Ramos (cell line): ENCODE data around the gene CDR2.
"Not testable (repeated sequence)": the region's sequence is repeated elsewhere in the genome, so short reads cannot be mapped to it uniquely, and the experiment has no call there.

Experiments used
- in situ Hi-C: fragments of 300-500 bp; cut with MboI; formaldehyde crosslinking; loops from one replicate; pipeline ENCODE4 v1.14.3; 2022; ENCODE audit warnings: low sequenced_read_pairs; ENCODE audit not compliant: unreplicated experiment

The CDR2 gene

DNA sequence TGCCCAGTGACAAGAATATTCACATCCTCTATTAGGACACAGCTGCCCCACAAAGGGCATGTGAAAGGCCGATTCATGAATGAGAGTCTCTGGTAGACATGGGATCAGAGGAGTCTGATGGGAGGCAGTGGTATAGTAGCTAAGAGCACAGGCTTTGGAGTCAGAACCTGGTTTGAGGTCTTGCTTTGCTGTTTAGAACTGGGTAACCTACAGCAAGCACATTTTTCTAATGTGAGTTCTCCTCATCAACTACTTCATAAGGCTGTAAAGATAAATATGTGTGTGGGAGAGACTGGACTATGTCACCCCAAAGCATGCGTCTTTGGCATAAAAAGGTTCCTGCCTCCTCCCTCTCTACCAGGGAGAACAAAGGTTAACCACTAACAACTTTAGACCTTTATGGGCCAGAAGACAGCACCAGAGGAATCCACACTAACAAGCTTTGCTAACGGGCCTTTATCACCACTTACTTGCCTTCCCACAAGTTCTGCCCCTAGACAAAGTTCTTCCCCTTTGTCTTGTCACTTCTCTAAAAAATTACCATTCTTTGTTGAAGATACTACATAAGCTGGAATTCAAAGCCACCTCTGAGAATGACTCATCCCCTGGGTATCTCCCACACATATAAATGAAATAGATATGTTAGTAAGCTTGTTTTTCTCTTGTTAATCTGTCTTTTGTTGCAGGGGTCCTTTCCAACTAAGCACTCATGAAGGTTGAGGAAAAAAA lies 21.1 kb downstream of the CDR2 start:
- in situ Hi-C loops, result no loop called here

DNA sequence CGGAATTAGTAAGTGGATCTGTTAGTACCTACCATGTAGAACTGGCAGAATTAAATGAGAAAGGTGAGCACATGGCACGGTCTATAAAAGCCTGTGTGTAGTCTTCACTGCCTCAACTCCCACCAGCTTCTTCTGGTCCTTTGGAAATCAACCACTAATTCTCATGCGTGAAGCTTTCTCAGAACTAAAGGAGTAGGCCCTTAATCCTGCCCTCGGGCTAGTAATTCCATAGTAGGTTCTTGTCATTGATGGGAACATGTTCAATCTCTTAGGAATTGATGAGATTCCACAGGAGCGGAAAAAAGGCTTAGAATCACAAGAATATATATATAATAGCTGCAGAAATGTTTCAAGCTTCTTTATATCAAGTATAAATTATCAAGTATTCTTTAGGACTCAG lies 21.7 kb downstream of the CDR2 start:
- in situ Hi-C loops, result no loop called here

DNA sequence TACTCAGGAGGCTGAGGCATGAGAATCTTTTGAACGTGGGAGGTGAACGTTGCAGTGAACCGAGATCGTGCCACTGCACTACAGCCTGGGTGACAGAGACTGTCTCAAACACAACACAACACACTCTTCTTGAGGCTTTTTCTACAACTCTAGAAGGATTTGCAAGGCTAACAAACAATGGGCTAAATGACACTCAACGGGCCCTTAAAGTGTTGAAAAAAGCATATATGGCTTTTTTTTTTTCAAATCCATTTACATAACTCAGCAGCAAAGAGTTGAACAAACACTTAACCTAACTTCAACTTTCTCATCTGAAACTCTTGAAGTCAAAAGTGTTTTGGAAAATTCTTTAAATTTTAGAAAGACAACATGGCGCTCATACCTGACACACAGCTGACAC lies 22.3 kb downstream of the CDR2 start:
- in situ Hi-C loops, result no loop called here

DNA sequence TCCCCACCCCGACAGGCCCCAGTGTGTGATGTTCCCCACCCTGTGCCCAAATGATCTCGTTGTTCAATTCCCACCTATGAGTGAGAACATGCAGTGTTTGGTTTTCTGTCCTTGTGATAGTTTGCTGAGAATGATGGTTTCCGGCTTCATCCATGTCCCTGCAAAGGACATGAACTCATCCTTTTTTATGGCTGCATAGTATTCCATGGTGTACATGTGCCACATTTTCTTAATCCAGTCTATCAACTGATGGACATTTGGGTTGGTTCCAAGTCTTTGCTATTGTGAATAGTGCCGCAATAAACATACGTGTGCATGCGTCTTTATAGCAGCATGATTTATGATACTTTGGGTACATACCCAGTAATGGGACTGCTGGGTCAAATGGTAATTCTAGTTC lies 23.4 kb downstream of the CDR2 start:
- in situ Hi-C loops, result not testable (repeated sequence)

DNA sequence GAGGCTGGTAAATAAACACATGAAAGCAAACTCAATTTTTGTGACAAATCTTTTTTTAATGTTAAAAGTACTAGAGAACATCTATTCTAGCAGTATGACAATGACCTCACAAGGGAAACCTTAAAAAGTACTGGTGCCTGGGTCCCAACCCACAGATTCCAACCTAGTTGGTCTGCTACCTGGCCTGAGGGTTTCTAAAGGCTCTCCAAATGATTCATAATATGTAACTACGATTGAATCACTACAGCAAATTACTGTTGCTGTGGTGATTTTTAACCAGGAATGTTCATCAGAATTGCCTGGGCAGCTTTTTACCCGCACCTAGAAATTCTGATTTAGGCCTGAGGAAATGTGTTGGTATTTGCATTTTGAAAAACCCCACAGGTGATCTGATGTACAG lies 26.1 kb downstream of the CDR2 start:
- in situ Hi-C loops, result loop anchor here (25.0 kb wide), 1 partner anchor 1186 kb away; the partner anchor contains the start of genes DNAH3 and LDAF1

DNA sequence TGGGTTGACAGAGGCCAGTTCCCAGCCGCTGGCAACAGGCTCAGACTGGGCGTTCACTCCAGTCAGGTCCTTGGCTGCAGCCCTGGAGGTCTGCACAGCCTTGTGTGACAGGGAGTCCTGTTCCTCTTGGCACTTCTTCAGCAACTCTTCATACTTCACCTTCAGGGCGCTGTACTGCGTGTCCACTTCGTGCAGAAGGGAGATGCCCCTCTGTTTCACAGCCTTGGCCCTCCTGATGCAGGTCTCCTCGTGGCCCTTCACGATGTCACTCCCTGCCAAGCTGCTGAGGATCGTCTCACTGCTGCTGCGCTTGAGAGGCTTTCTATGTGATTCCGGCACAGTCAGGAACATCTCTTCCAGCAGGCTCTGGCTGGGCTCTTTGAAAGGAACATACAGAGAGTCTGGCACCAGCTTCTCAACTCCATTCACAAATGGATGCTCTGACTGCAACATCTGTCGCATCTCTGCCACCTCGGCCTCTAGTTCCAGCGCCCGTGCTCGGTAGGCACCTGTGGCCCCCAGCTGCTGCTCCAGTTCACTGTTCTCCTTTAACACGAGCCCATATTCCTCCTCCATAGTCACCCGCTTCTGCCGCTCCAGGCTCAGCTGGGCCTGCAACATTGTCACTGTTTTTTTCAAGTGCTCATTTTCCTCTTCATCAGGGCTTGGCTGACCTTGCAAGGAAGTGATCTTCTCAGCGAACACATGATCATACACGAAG lies 27.2 kb downstream of the CDR2 start:
- in situ Hi-C loops, result loop anchor here (25.0 kb wide), 1 partner anchor 1185 kb away; the partner anchor contains the start of genes DNAH3 and LDAF1

DNA sequence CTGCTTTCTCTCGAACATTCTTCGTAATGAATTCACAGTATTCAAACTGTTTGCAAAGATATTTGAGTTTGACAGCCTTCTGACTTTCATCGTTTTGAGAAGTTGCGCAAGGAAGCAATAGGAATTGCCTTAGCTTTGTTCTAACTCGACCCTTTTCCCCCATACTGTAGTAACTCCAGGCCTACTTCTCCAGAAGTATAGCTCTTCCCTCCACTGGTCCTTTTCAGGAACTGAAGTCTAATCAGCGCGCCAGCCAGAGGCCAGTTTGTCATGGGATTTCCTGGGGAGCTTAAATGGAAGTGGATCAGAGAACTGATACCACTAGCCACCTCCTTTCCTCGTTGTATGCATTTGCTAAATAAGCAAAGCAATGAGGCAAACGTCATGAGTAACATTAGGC lies 27.9 kb downstream of the CDR2 start:
- in situ Hi-C loops, result loop anchor here (25.0 kb wide), 1 partner anchor 1184 kb away; the partner anchor contains the start of genes DNAH3 and LDAF1

DNA sequence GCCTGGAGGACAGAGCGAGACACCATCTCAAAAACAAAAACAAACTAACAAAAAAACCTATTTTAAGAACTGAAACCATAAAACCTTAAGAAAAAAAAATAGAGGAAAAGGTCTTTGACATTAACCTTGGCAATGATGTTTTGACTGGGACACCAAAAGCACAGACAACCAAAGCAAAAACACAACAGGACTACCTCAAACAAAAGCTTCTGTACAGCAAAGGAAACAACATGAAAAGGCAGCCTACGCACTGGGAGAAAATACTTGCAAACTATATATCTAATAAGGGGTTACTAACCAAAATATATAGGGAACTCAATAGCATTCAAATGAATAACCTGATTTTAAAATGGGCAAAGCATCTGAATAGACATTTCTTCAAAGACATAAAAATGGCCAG lies 32.3 kb downstream of the CDR2 start:
- in situ Hi-C loops, result loop anchor here (25.0 kb wide), 1 partner anchor 1180 kb away; the partner anchor contains the start of genes DNAH3 and LDAF1

DNA sequence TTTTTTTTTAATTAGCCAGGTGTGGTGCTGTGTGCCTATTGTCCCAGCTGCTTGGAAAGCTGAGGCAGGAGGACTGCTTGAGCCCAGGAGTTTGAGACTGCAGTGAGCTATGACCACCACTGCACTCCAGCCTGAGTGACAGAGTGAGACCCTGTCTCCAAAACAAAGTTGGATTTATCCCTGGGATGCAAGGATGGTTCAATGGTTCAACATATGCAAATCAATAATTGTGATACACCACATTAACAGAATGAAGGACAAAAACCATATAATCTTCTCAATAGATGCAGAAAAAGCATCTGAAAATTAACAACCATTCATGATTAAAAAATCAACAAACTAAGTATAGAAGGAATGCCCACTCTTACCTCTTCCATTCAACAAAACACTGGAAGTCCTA lies 33.5 kb downstream of the CDR2 start:
- in situ Hi-C loops, result loop anchor here (25.0 kb wide), 1 partner anchor 1179 kb away; the partner anchor contains the start of genes DNAH3 and LDAF1

DNA sequence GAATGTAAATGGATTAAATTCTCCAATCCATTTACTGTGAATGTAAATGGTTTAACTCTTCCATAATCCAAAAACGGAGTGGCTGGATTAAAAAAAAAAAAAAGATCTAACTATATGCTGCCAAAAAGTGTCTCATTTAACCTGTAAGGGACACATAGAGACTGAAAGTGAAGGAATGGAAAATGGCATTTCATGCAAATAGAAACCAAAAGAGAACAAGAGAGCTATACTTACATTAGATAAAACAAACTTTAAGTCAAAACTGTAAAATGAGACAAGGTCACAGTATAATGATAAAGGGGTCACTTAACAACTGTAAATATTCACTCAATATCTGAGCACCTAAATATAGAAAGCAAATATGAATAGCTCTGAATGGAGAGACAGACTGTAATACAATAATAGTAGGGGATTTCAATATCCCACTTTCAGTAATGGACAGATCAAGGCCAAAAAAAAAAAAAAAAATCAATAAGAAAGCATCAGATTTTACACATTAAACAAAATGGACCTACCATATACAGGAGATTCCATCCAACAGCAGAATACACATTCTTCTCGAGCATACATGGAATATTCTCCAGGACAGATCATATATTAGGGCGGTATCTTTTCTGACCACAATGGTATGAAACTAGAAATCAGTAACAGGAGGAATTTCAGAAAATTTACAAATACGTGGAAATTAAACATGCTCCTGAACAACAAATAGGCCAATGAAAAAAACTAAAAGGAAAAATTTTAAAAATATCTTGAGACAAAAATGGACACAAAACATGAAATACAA lies 36.4 kb downstream of the CDR2 start:
- in situ Hi-C loops, result loop anchor here (25.0 kb wide), 1 partner anchor 1176 kb away; the partner anchor contains the start of genes DNAH3 and LDAF1

DNA sequence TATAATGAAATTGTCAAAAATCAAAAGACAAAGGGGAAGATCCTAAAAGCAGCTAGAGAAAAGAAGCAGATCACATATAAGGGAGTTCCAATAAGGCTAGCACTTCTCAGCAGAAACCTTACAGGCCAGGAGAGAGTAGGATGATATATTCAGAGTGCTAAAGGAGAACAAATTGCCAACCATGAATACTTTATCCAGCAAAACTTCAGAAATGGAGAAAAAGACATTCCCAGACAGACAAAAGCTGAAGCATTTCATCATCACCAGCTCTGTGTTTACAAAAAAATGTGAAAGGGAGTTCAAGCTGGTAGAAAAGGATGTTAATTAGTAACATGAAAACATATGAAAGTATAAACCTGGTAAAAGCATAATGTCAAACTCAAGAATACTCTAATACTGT lies 37.4 kb downstream of the CDR2 start:
- in situ Hi-C loops, result loop anchor here (25.0 kb wide), 1 partner anchor 1175 kb away; the partner anchor contains the start of genes DNAH3 and LDAF1

DNA sequence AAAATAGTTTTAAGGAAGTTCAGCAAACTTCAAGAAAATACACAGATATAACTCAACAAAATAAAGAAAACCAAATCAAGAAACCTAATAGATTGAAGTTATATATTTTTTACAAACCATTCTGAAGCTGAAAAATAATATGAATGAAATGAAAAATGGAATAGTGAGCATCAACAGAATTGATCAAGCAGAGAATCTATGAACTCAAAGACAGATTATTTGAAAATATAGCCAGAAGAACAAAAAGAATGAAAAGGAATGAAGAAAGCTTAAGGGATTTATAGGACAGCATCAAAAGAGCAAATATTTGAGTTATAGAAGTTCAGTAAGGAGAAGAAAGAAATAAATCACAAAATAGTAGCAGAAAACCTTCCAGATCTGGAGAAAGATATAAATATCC lies 37.8 kb downstream of the CDR2 start:
- in situ Hi-C loops, result loop anchor here (25.0 kb wide), 1 partner anchor 1174 kb away; the partner anchor contains the start of genes DNAH3 and LDAF1

DNA sequence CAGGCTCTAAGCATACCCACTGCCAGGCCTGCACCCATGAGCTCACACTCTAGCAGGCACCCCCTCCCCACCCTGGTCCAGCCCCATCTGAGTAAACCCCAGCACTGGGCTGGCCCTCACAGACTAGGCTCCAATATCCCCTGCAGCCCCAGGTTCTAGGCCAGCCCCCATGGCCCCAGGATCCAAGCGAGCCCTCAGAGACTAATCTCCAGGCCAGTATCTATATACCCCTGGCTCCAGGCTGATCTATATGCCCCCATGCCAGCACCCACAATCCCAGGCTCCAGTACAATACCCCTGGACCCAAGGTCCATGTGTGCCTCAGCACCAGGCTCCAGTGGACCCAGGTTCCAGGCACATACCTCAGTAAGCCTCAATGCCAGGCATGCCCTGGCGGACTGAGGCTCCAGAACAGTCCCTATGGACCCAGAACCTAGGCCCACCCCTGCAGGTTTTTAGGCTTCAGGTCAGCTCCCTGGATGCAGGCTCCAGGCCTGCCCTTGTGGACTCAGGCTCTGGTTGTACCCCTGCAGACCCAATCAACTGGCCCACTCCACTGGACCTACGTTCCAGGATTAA lies 38.7 kb downstream of the CDR2 start:
- in situ Hi-C loops, result loop anchor here (25.0 kb wide), 1 partner anchor 1173 kb away; the partner anchor contains the start of genes DNAH3 and LDAF1

DNA sequence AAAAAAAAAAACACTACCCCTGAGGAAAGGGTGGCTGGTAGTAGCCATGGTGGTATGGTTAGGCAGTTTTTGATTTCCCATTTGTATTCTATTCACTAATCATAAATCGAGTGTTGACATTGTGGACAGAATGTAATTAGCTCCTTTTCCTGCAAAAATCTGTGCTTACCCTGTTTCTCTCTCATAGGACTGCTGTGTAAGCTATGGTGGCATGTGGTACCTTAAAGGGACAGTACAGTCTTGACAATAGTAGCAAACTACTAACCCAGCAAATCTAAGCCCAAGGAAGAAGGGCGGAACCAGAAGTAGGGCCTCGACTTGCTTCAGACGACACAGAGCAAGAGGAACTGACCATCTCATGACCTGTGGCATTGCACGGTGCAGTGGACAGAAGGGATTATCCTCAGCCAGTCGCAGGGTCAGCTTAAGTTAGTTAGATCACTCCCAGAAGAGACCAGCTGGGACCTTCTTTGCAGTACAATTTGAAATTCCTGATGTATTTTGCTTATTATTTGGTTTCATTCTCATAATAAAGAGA lies 40.9 kb downstream of the CDR2 start:
- in situ Hi-C loops, result loop anchor here (25.0 kb wide), 1 partner anchor 1171 kb away; the partner anchor contains the start of genes DNAH3 and LDAF1

DNA sequence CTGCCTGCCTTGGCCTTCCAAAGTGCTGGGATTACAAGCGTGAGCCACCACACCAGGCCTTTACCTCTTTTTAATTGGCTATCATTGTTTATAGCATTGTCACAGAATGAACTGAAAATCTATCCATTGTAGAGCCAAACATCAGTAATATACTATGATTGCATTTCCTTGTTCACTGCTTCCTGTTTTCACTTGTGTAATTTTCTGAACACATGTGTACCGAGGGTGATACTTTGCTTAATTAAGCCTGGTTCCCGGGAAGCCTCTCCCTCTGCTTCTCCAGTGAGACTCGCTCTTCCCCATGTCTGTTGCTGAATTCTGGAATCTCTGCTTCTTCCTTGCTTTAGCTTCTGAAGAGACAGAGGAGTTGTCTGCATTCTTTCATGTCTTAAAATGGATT lies 44.1 kb downstream of the CDR2 start:
- in situ Hi-C loops, result loop anchor here (25.0 kb wide), 1 partner anchor 1168 kb away; the partner anchor contains the start of genes DNAH3 and LDAF1

DNA sequence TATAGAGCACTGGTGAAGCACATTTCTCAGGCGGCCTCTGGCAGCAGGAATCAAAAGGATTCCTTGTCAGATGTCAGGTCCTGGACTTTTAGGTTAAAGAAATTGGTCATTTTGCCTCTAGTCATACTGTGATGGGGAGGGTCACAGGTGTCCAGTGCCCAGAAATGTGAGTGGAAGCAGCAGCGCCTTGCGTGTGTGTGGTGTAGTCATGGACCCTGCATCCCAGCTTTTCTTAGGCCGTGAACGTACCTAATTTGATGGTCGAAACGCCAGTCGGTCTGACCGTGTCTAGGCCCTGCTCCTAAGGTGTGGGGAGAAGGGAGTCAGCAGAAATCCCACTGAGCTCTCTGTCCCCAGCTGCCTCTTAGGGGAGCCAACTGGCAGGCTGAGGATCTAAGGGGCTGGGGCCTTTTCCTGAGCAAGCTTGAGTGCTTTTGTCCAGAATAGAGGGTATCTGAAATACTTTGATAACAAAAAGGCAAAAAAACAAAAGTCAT lies 45.2 kb downstream of the CDR2 start:
- in situ Hi-C loops, result loop anchor here (25.0 kb wide), 1 partner anchor 1167 kb away; the partner anchor contains the start of genes DNAH3 and LDAF1

DNA sequence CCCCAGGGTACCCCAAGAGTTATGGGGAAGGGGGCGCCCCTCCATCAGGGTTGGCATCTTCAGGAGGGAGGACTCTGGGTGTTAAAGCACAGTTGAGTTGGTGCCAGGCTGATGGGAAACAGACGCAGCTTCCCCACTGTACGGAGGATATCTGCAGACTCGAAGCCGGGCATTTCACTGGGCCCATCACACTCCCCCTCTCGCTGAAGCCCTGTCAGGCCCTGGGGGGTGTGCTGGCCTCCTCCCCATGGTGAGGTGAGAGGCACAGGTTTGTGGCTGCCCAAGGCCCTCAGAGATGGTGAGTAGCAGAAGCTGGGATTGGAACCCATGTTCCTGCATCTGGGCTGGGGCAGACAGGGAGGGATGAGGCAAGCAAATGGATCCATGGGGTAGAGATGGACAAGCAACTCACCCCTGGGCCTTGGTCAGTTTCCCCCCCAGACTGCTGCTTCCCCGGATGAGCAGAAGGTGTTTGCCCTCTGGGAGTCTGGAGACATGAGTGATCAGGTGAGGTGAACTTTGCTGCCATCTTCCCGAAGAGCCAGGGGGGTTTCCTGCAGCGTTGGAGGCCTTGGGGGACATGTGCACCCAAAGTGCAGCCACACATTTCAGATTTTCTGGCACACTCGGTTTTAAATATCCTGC lies 46.2 kb downstream of the CDR2 start:
- in situ Hi-C loops, result loop anchor here (25.0 kb wide), 1 partner anchor 1166 kb away; the partner anchor contains the start of genes DNAH3 and LDAF1

DNA sequence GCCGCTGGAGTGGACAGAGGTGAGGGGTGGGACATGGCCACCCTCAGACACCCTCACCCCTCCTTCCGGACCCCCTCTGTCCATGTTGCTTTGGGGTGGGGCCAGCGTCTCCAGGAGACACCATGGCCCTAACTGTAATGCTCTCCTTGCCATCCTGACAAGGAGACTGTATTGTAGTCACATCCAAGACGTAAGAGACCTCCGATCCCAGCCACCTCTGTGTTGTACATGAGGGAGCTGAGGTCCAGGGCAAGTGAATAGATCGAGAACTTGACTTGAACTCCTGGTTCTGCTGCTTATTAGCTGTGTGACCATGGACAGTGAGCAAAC lies 47.0 kb downstream of the CDR2 start:
- in situ Hi-C loops, result loop anchor here (25.0 kb wide), 1 partner anchor 1165 kb away; the partner anchor contains the start of genes DNAH3 and LDAF1
